Common myeloid progenitor, CD34-positive (primary cell): ENCODE data around the gene RPS10.

Experiments
- CTCF ChIA-PET: fragments of 350-600 bp; sonication (Branson Sonifier 250); formaldehyde crosslinking; loops from one replicate; lab custom pipeline; 2021; ENCODE audit warnings: antibody characterized with exemption; lab: Charles Lee
- POLR2A ChIA-PET: fragments of 350-600 bp; sonication (Branson Sonifier 250); formaldehyde crosslinking; loops from one replicate; lab custom pipeline; 2021; ENCODE audit warnings: antibody characterized with exemption; lab: Charles Lee
- DNase-seq, 3 donors: peaks; one replicate each; pipeline versions ENCODE4 v3.0.0 to v3.0.0-alpha.2; 2013
- H3K27ac ChIP-seq, 2 experiments: 1 replicate in 1 of 2; 2 replicates in 1 of 2; pipeline ENCODE4 v1.7.0; 2013; ENCODE audit warnings: inconsistent platforms in 2 of 2, low read length in 2 of 2, mild to moderate bottlenecking in 2 of 2, low read depth in 1 of 2, moderate library complexity in 1 of 2; ENCODE audit not compliant: severe bottlenecking in 2 of 2, insufficient read depth in 1 of 2, poor library complexity in 1 of 2
- H3K27me3 ChIP-seq, 5 experiments: replicated peaks in 2 of 5; 1 replicate in 3 of 5; 2 replicates in 2 of 5; pipeline versions ENCODE4 v1.6.1 to v1.7.0; 2013; ENCODE audit warnings: low read length in 4 of 5, mild to moderate bottlenecking in 2 of 5, moderate library complexity in 2 of 5, inconsistent platforms in 1 of 5; ENCODE audit not compliant: insufficient read depth in 5 of 5, control insufficient read depth in 4 of 5
- H3K36me3 ChIP-seq, 4 experiments: 1 replicate in 2 of 4; 2 replicates in 2 of 4; pipeline versions ENCODE4 v1.6.1 to v1.7.0; 2013; ENCODE audit warnings: low read length in 3 of 4, control low read depth in 1 of 4, mild to moderate bottlenecking in 1 of 4; ENCODE audit not compliant: control insufficient read depth in 4 of 4, insufficient read depth in 4 of 4
- H3K4me1 ChIP-seq, 4 experiments: 1 replicate in 3 of 4; 2 replicates in 1 of 4; pipeline versions ENCODE4 v1.6.1 to v1.7.1; 2013; ENCODE audit warnings: low read length in 3 of 4, mild to moderate bottlenecking in 3 of 4, control low read depth in 1 of 4, inconsistent platforms in 1 of 4, moderate library complexity in 1 of 4; ENCODE audit not compliant: control insufficient read depth in 4 of 4, insufficient read depth in 4 of 4; ENCODE audit errors: control extremely low read depth in 1 of 4
- H3K4me3 ChIP-seq, 7 experiments: 1 replicate in 4 of 7; 2 replicates in 3 of 7; pipeline versions ENCODE4 v1.5.1 to v1.7.0; 2013; ENCODE audit warnings: mild to moderate bottlenecking in 7 of 7, low read length in 6 of 7, moderate library complexity in 6 of 7, inconsistent platforms in 2 of 7, low read depth in 2 of 7, control low read depth in 1 of 7; ENCODE audit not compliant: insufficient read depth in 4 of 7, control insufficient read depth in 1 of 7; ENCODE audit errors: extremely low read depth in 1 of 7
- H3K9me3 ChIP-seq, 5 experiments: 1 replicate in 4 of 5; 2 replicates in 1 of 5; pipeline versions ENCODE4 v1.6.1 to v1.7.1; 2013; ENCODE audit warnings: low read length in 4 of 5, mild to moderate bottlenecking in 2 of 5, inconsistent platforms in 1 of 5, low read depth in 1 of 5, moderate library complexity in 1 of 5; ENCODE audit not compliant: control insufficient read depth in 4 of 5, insufficient read depth in 2 of 5; ENCODE audit errors: control extremely low read depth in 1 of 5
- WGBS: methylation state at CpG from one replicate; pipeline ENCODE4 v1.1.5; 2013; ENCODE audit not compliant: insufficient coverage; 5-methylcytosine and 5-hydroxymethylcytosine counted together

RPS10 gene

GRCh38 chr6:34369385-34369784 lies 56.5 kb downstream of the RPS10 start:
- ChIA-PET CTCF (interaction anchor here (1.8 kb wide), 1 partner anchor 46 kb away, joined by 7 read pairs; no protein-coding TSS in a partner anchor), POLR2A (no interaction called here)
- no peaks in the 10 kb centered on the region for H3K9me3 ChIP-seq
- H3K36me3 ChIP-seq = peaks cover 4 to 14% (median 6%) of the 10 kb centered on the region in 4 experiments
- 89% methylated on average over 3 of the region's 4 CpGs for WGBS
- no peak overlapping the region for H3K27ac ChIP-seq
- no peak overlapping the region for H3K4me3 ChIP-seq
- DNase-seq = no peak
- H3K4me1 ChIP-seq = peaks cover 0 to 22% (median 12%) of the 10 kb centered on the region in 4 experiments
- no peaks in the 10 kb centered on the region for H3K27me3 ChIP-seq
